Psoas muscle (tissue), 8 donors: ENCODE results near the gene CPNE7. TPM values are rescaled to one million over a fixed set of nuclear protein-coding genes. Genes with fewer than 3 reads are reported as not detected.

ENCODE experiments used
- ATAC-seq, 4 donors: fragments of 200-7000 bp; cut with Tn5 transposase; one replicate each; pipeline ENCODE4 v1.9.1; 2020; ENCODE audit warnings: moderate library complexity in 3 of 4, mild to moderate bottlenecking in 2 of 4
- DNase-seq, 2 donors: peaks; one replicate each; pipeline ENCODE4 v3.0.0-alpha.2; 2020
- H3K27ac ChIP-seq: fragments of 200-600 bp; one replicate; pipeline ENCODE4 v1.8.0; 2022
- H3K27me3 ChIP-seq, 3 donors: fragments of 200-600 bp in 1 of 3; one replicate each; pipeline versions ENCODE4 v1.6.1 to v1.8.0; 2013 to 2022; ENCODE audit warnings: low read length in 2 of 3, mild to moderate bottlenecking in 2 of 3, moderate library complexity in 1 of 3; ENCODE audit not compliant: insufficient read depth in 3 of 3
- H3K36me3 ChIP-seq, 2 donors: fragments of 200-600 bp in 1 of 2; one replicate each; pipeline versions ENCODE4 v1.6.1 to v1.8.0; 2013 to 2022; ENCODE audit warnings: low read depth in 1 of 2, mild to moderate bottlenecking in 1 of 2, moderate library complexity in 1 of 2; ENCODE audit not compliant: insufficient read depth in 1 of 2
- H3K4me1 ChIP-seq: fragments of 200-600 bp; one replicate; pipeline ENCODE4 v1.8.0; 2022
- H3K4me3 ChIP-seq: fragments of 200-600 bp; one replicate; pipeline ENCODE4 v1.8.0; 2022; ENCODE audit warnings: mild to moderate bottlenecking
- H3K9me3 ChIP-seq: fragments of 200-600 bp; one replicate; pipeline ENCODE4 v1.8.0; 2022
- WGBS, 3 donors: extraction: QIAGEN DNeasy Blood & Tissue Kit; methylation state at CpG; one replicate each; pipeline versions ENCODE4 v1.1.6 to v1.1.7; 2013; 5-methylcytosine and 5-hydroxymethylcytosine counted together
- intact Hi-C, 2 donors: fragments of 100-400 bp; cut with DNase I; formaldehyde crosslinking; loops; one replicate each; pipeline versions ENCODE4 v1.11.0 to v1.14.2; 2022
- polyA plus RNA-seq, 3 donors: library from polyadenylated mRNA; stranded (reverse); fragments of 200-250 nt; gene quantifications; one replicate each; pipeline ENCODE4 v1.2.3, GENCODE V29; 2013
- total RNA-seq, 4 donors: library from RNA; stranded (reverse); fragmentation: NEBNext Ultra II Directional in 2 of 4; extraction: Animal tissue kit (Norgen Biotek cat#: 25700) in 2 of 4; gene quantifications; one replicate each; pipeline versions ENCODE4 v1.2.1 to v1.2.4, GENCODE V29; 2021 to 2023
- TF ChIP-seq, protein P1 (sequence below): fragments of 200-600 bp; IDR thresholded peaks from one replicate; pipeline ENCODE4 v1.8.0; 2022; ENCODE audit warnings: antibody characterized with exemption
- donor health status: healthy with polysubstance abuse.
- donor health status: DM: no; HTN: no; CAD: no; lungs with moderate emphysema.
- donor health status: Bipolar disorder and iron deficiency.
- donor health status: healthy.
- donor health status: DM: yes; HTN: yes; CAD: no.
- donor health status: DM: no; HTN: no; CAD: no.
- donor health status: DM: no; HTN: no; CAD: no.
- donor health status: DM: yes; HTN: yes; CAD: no.

CPNE7 gene
- total and polyA plus RNA-seq, 7 donors, result 0.08 to 0.21 TPM; not detected in 5

DNA sequence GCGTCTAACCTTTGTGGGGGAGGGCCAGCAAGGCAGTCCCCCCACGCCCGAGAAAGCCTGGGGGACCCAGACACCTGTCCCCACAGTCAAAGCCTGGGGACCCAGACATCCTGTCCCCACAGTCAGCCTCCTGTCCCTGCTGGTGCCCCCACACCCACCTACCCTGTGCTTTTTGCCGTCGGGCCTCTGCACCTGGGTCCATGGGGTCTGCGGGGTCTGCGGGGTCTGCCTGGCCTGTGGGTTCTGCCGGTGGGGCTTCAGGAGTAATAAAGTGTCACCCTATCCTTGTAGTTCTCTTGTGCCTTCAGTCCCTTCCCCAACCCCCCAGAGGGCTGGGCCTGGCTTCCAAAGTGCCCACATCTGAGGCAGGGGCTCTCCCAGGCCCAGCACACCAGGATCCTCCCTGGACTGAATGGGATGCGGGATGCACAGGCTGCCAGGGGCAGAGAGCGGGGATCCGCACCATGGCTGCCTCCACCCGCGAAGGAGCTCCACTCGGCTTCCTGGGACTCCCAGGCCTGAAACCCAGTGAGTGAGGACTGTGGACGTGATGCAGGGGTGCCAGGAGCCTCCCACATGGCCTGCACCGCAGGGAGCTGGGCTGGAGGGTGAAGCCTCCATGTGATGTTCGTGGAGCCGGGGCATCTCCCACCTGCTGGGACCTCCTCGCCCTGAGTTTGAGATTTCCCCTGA is 21.5 kb downstream of the CPNE7 start:
- WGBS, 3 donors, result 76 to 85% (median 81%) methylated on average over 17 to 19 of the region's 19 CpGs
- peaks cover 0 to under 1% (median under 1%) of the 10 kb centered on the region in 3 donors for H3K27me3 ChIP-seq
- no peaks in the 10 kb centered on the region for H3K9me3 ChIP-seq
- TF ChIP-seq, protein P1, sequence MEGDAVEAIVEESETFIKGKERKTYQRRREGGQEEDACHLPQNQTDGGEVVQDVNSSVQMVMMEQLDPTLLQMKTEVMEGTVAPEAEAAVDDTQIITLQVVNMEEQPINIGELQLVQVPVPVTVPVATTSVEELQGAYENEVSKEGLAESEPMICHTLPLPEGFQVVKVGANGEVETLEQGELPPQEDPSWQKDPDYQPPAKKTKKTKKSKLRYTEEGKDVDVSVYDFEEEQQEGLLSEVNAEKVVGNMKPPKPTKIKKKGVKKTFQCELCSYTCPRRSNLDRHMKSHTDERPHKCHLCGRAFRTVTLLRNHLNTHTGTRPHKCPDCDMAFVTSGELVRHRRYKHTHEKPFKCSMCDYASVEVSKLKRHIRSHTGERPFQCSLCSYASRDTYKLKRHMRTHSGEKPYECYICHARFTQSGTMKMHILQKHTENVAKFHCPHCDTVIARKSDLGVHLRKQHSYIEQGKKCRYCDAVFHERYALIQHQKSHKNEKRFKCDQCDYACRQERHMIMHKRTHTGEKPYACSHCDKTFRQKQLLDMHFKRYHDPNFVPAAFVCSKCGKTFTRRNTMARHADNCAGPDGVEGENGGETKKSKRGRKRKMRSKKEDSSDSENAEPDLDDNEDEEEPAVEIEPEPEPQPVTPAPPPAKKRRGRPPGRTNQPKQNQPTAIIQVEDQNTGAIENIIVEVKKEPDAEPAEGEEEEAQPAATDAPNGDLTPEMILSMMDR, result no peak
- ATAC-seq (no peak), DNase-seq (no peak)
- H3K4me1 ChIP-seq, result no peaks in the 10 kb centered on the region
- H3K27ac ChIP-seq, result no peak overlapping the region
- intact Hi-C loops, result no loop called here
- H3K4me3 ChIP-seq, result no peak overlapping the region
- H3K36me3 ChIP-seq, result no peaks in the 10 kb centered on the region

DNA sequence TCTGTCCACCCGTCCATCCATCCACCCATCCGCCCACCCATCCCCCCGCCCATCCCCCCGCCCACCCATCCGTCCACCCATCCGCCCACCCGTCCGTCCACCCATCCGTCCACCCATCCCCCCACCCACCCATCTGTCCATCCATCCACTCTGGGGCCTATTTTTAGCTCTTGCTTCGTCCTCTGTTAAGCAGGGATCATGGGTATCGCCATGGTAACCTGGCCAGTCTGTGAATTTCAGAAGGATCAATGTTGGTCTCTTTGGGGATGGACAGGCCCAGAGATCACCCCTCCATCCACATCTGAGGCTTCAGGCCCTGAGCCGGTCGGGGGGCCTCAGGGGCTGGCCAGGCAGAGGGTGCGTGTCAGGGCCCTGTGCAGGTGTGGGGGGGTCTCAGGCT is 22.6 kb downstream of the CPNE7 start:
- intact Hi-C loops, result no loop called here
- TF ChIP-seq, protein P1, result no peak
- no peak overlapping the region for H3K27ac ChIP-seq
- ATAC-seq (no peak), DNase-seq (no peak)
- peaks cover 0 to 11% (median 3%) of the 10 kb centered on the region in 3 donors for H3K27me3 ChIP-seq
- 62 to 68% (median 63%) methylated on average over 13 to 14 of the region's 14 CpGs for WGBS, 3 donors
- no peaks in the 10 kb centered on the region for H3K36me3 ChIP-seq
- no peak overlapping the region for H3K4me3 ChIP-seq
- H3K9me3 ChIP-seq, result no peaks in the 10 kb centered on the region
- no peaks in the 10 kb centered on the region for H3K4me1 ChIP-seq

DNA sequence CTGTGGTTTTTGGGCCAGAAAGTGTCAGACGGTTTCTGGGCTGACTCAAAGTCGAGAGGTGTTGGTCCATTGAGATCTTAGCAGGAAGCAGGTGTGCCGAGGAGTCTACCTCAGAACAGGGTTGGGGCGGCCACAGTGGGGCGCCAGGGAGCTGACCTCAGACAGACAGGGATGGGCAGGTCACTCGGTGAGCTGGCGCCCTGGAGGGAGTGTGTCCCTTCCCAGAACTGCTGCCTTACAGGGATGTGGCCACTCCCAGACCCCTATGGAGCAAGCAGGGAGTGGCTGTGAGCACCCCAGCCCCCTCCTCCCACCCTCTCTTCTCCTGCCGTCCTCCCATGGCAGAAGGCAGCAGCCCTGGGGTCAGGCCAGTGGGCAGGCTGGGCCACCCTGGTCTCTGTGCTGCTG is 23.9 kb downstream of the CPNE7 start:
- intact Hi-C loops, result no loop called here
- ATAC-seq, result no peak

DNA sequence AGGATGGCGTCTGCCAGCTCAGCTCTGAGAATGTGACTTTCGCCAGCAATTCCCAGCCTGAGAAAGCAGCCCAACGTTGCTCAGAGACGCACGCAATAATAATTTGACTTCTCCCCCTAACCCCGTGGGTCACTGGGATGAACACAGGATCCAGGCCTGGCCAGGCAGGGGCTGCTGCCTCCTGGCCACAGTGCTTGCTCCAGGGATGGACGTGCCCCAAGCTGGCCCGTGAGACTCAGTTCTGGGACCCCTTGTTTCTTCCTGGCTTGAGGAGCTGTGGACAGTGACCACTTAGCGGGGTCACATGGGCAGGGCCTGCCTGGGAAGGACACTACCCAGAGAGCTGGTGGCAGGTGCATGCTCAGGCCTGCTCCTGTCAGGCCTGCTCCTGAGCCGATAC is 24.3 kb downstream of the CPNE7 start:
- 66 to 69% (median 69%) methylated on average over 10 of the region's 10 CpGs for WGBS, 3 donors
- Histone ChIP-seq H3K9me3 (no peaks in the 10 kb centered on the region), H3K4me3 (no peak overlapping the region), H3K36me3 (no peaks in the 10 kb centered on the region), H3K4me1 (no peaks in the 10 kb centered on the region), H3K27me3 (peaks cover 0 to 12% (median 3%) of the 10 kb centered on the region in 3 donors), H3K27ac (no peak overlapping the region)
- TF ChIP-seq, protein P1, result no peak
- no peak for ATAC-seq
- DNase-seq, result no peak
- intact Hi-C loops, result no loop called here

More for the DNA sequence above, 23.9 kb downstream of the CPNE7 start:
- TF ChIP-seq, protein P1, result no peak
- no peak for DNase-seq
- Histone ChIP-seq H3K27me3 (peaks cover 0 to 12% (median 3%) of the 10 kb centered on the region in 3 donors), H3K27ac (no peak overlapping the region), H3K9me3 (no peaks in the 10 kb centered on the region), H3K4me3 (no peak overlapping the region), H3K36me3 (no peaks in the 10 kb centered on the region), H3K4me1 (no peaks in the 10 kb centered on the region)
- 25 to 43% (median 26%) methylated on average over 7 to 8 of the region's 8 CpGs for WGBS, 3 donors

GRCh38 chr16:89600427-89600826 is 24.9 kb downstream of the CPNE7 start:
- Histone ChIP-seq H3K27ac (no peak overlapping the region), H3K4me3 (no peak overlapping the region), H3K27me3 (peaks cover 0 to 13% (median 3%) of the 10 kb centered on the region in 3 donors), H3K36me3 (no peaks in the 10 kb centered on the region), H3K9me3 (no peaks in the 10 kb centered on the region), H3K4me1 (no peaks in the 10 kb centered on the region)
- TF ChIP-seq, protein P1, result no peak
- DNase-seq (no peak), ATAC-seq (no peak)
- intact Hi-C loops, result no loop called here
- WGBS, 3 donors, result 72 to 80% (median 73%) methylated on average over 12 of the region's 12 CpGs
